Smooth muscle cell (in vitro differentiated cells): Measurements from ENCODE around the gene CACNA1C. TPM values are rescaled to one million over a fixed set of nuclear protein-coding genes. Genes with fewer than 3 reads are reported as not detected.

Source experiments
- DNase-seq: peaks from one replicate; lab custom pipeline; 2025; ENCODE audit not compliant: unreplicated experiment; lab: John Stamatoyannopoulos, UW
- H2AFZ ChIP-seq: fragments of 200-600 bp; sonication (generic); 2 replicates; pipeline ENCODE4 v1.6.0; 2016; ENCODE audit warnings: antibody characterized with exemption, low read depth, mild to moderate bottlenecking
- H3F3A ChIP-seq: fragments of 200-600 bp; sonication (generic); 2 replicates; pipeline ENCODE4 v1.6.0; 2017; ENCODE audit warnings: antibody characterized with exemption, low read depth
- H3K27ac ChIP-seq: fragments of 200-600 bp; sonication (generic); 2 replicates; pipeline ENCODE4 v1.5.1; 2016; ENCODE audit warnings: low read depth, mild to moderate bottlenecking
- H3K27me3 ChIP-seq: fragments of 200-600 bp; sonication (generic); 2 replicates; pipeline ENCODE4 v1.6.1; 2016; ENCODE audit warnings: low read depth, mild to moderate bottlenecking
- H3K36me3 ChIP-seq: fragments of 200-600 bp; sonication (generic); 2 replicates; pipeline ENCODE4 v1.5.1; 2016; ENCODE audit warnings: low read depth
- H3K4me1 ChIP-seq: fragments of 200-600 bp; sonication (generic); 2 replicates; pipeline ENCODE4 v1.5.1; 2016; ENCODE audit warnings: low read depth
- H3K4me2 ChIP-seq: fragments of 200-600 bp; sonication (generic); 2 replicates; pipeline ENCODE4 v1.6.0; 2016; ENCODE audit warnings: mild to moderate bottlenecking
- H3K4me3 ChIP-seq: fragments of 200-600 bp; sonication (generic); 2 replicates; pipeline ENCODE4 v1.5.1; 2016; ENCODE audit warnings: mild to moderate bottlenecking
- H3K79me2 ChIP-seq: fragments of 200-600 bp; sonication (generic); 2 replicates; pipeline ENCODE4 v1.6.0; 2016; ENCODE audit warnings: low read depth, mild to moderate bottlenecking
- H3K9ac ChIP-seq: fragments of 200-600 bp; sonication (generic); 2 replicates; pipeline ENCODE4 v1.6.0; 2016; ENCODE audit warnings: low read depth
- H3K9me3 ChIP-seq: fragments of 200-600 bp; sonication (generic); replicated peaks from 2 replicates; pipeline ENCODE4 v1.5.1; 2016; ENCODE audit warnings: low read depth
- H4K20me1 ChIP-seq: fragments of 200-600 bp; sonication (generic); 2 replicates; pipeline ENCODE4 v1.6.0; 2016; ENCODE audit warnings: low read depth
- WGBS: methylation state at CpG from one replicate; pipeline ENCODE4 v1.1.7; 2016; ENCODE audit warnings: low lambda C conversion rate; 5-methylcytosine and 5-hydroxymethylcytosine counted together
- polyA plus RNA-seq: library from polyadenylated mRNA; unstranded; fragments of >200 nt; fragmentation: Nextera tagmentation; extraction: Ambion mirVana; gene quantifications from 2 replicates; pipeline ENCODE4 v1.2.1, GENCODE V29; 2016
- total RNA-seq: library from RNA; depleted of rRNA; stranded (reverse); fragments of >200 nt; gene quantifications from 2 replicates; pipeline ENCODE4 v1.2.3, GENCODE V29; 2014
- TF ChIP-seq, protein P1 (sequence below): fragments of 200-600 bp; sonication (generic); IDR thresholded peaks from 2 replicates; pipeline ENCODE4 v1.5.1; 2017; ENCODE audit warnings: borderline replicate concordance, mild to moderate bottlenecking, antibody characterized with exemption; ENCODE audit not compliant: insufficient read depth, poor library complexity, severe bottlenecking

The CACNA1C gene
- total and polyA plus RNA-seq, 2 experiments from 2014 or later: 1.6 to 4.5 TPM

GRCh38 chr12:2248087-2248900 is 195.5 kb downstream of the CACNA1C start:
- H3K27me3 ChIP-seq: no peaks in the 10 kb centered on the region
- no peaks in the 10 kb centered on the region for H3K79me2 ChIP-seq
- peaks cover 10% of the 10 kb centered on the region for H3F3A ChIP-seq
- no peak overlapping the region for H3K27ac ChIP-seq
- H2AFZ ChIP-seq: peak overlapping the region; percentile 9
- H3K36me3 ChIP-seq: no peaks in the 10 kb centered on the region
- H3K9ac ChIP-seq: no peak overlapping the region
- no peak overlapping the region for H3K4me3 ChIP-seq
- WGBS: 94% methylated on average over 17 of the region's 17 CpGs
- DNase-seq: no peak
- no peaks in the 10 kb centered on the region for H3K9me3 ChIP-seq
- H3K4me2 ChIP-seq: peak overlapping the region; percentile 0
- H3K4me1 ChIP-seq: peaks cover 22% of the 10 kb centered on the region
- no peaks in the 10 kb centered on the region for H4K20me1 ChIP-seq
- TF ChIP-seq, protein P1, sequence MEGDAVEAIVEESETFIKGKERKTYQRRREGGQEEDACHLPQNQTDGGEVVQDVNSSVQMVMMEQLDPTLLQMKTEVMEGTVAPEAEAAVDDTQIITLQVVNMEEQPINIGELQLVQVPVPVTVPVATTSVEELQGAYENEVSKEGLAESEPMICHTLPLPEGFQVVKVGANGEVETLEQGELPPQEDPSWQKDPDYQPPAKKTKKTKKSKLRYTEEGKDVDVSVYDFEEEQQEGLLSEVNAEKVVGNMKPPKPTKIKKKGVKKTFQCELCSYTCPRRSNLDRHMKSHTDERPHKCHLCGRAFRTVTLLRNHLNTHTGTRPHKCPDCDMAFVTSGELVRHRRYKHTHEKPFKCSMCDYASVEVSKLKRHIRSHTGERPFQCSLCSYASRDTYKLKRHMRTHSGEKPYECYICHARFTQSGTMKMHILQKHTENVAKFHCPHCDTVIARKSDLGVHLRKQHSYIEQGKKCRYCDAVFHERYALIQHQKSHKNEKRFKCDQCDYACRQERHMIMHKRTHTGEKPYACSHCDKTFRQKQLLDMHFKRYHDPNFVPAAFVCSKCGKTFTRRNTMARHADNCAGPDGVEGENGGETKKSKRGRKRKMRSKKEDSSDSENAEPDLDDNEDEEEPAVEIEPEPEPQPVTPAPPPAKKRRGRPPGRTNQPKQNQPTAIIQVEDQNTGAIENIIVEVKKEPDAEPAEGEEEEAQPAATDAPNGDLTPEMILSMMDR: no peak

- Histone ChIP-seq H3K4me3 (no peak overlapping the region), H3K9ac (no peak overlapping the region), H4K20me1 (no peaks in the 10 kb centered on the region), H3K9me3 (no peaks in the 10 kb centered on the region), H3K4me1 (peaks cover 17% of the 10 kb centered on the region), H3F3A (peaks cover 10% of the 10 kb centered on the region), H3K27ac (no peak overlapping the region), H3K4me2 (no peak overlapping the region), H3K36me3 (no peaks in the 10 kb centered on the region), H3K79me2 (no peaks in the 10 kb centered on the region), H2AFZ (no peak overlapping the region), H3K27me3 (no peaks in the 10 kb centered on the region)
- DNase-seq: no peak
- TF ChIP-seq, protein P1: no peak
- WGBS: 82% methylated on average over 8 of the region's 8 CpGs
These were observed 196.2 kb downstream of the CACNA1C start for GRCh38 chr12:2248901-2249381.

DNA sequence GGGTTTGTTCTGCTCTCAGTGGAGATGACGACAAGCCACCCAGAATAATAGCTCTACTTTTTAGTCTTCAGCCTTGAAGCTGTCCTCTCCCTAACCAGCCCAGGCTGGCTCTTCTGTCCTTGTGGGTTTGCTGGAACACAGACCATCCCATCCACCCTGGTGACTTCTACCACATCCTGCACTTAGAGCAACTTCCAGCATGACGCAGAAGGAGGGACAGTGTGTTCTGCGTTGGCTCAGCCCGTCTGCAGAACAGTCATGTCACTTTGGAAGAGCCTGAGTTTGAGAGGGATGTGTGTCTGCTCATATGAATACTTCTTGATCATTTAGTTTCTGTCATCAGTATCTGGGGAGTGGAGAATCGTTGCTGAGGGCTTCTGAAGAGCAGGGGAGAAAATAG is 198.0 kb downstream of the CACNA1C start:
- WGBS: 74% methylated on average over 5 of the region's 5 CpGs
- H3K36me3 ChIP-seq: no peaks in the 10 kb centered on the region
- H3F3A ChIP-seq: no peaks in the 10 kb centered on the region
- no peak overlapping the region for H3K27ac ChIP-seq
- no peaks in the 10 kb centered on the region for H3K27me3 ChIP-seq
- TF ChIP-seq, protein P1: no peak
- H4K20me1 ChIP-seq: no peaks in the 10 kb centered on the region
- no peaks in the 10 kb centered on the region for H3K79me2 ChIP-seq
- no peak overlapping the region for H3K4me3 ChIP-seq
- H3K4me1 ChIP-seq: no peaks in the 10 kb centered on the region
- no peak overlapping the region for H3K4me2 ChIP-seq
- no peaks in the 10 kb centered on the region for H3K9me3 ChIP-seq
- no peak overlapping the region for H3K9ac ChIP-seq
- H2AFZ ChIP-seq: no peak overlapping the region
- no peak for DNase-seq
